Mononuclear cell (primary cell): ENCODE data around the gene NEFH. TPM values are rescaled to one million over a fixed set of nuclear protein-coding genes. Genes with fewer than 3 reads are reported as not detected.

Experiments
- H3K27me3 ChIP-seq: 2 replicates; pipeline ENCODE4 v1.6.0; 2011; ENCODE audit warnings: low read length, control low read depth; ENCODE audit not compliant: insufficient read depth
- H3K4me1 ChIP-seq: 2 replicates; pipeline ENCODE4 v1.5.1; 2011; ENCODE audit warnings: mild to moderate bottlenecking, low read length, control low read depth; ENCODE audit not compliant: insufficient read depth
- H3K4me3 ChIP-seq: 2 replicates; pipeline ENCODE4 v1.5.1; 2011; ENCODE audit warnings: mild to moderate bottlenecking, low read length, moderate library complexity
- H3K9me3 ChIP-seq: 2 replicates; pipeline ENCODE4 v1.5.1; 2011; ENCODE audit warnings: low read depth, mild to moderate bottlenecking, control low read depth, low read length
- total RNA-seq: library from RNA; depleted of rRNA; stranded (reverse); fragments of >200 nt; gene quantifications from one replicate; pipeline ENCODE4 v1.2.3, GENCODE V29; 2012

Gene NEFH
- total RNA-seq, 1 donor, result 0.10 TPM

DNA sequence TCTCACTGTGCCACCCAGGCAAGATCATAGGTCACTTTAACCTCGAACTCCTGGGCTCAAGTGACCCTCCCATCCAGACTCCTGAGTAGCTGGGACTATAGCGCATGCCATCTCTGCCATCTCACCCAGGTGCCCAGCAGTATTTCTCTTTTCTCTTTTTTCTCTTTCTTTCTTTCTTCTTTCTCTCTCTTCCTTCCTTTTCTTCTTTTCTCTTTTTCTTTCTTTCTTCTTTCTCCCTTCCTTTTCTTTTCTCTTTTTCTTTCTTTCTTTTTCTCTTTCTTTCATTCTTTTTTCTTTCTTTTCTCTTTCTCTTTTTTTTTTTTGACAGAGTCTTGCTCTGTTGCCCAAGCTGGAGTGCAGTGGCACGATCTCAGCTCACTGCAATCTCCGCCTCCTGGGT, 28.2 kb upstream of the NEFH start:
- Histone ChIP-seq H3K4me1 (no peaks in the 10 kb centered on the region), H3K4me3 (no peak overlapping the region), H3K9me3 (no peaks in the 10 kb centered on the region), H3K27me3 (no peaks in the 10 kb centered on the region)

DNA sequence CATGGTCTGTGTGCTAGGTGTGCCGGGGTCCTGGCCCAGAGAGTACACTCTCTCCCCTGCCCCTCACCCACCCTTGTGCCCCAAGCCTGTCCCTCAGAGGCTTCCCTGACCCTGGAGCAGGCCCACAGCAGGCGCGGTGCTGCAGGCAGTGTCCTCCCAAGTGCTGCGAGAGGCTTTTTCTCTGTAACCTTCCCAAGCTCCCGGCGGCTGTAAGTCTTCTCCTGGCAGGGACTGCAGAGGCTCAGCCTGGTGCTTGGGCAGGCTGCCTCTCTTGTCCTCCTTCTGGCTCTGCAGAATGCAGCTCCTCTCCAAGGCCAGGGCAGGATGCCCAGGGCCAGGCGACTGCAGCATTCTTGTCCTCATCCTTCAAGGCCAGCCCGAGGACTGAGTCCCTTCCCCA, 25.7 kb upstream of the NEFH start:
- Histone ChIP-seq H3K4me1 (no peaks in the 10 kb centered on the region), H3K4me3 (no peak overlapping the region), H3K9me3 (no peaks in the 10 kb centered on the region), H3K27me3 (no peaks in the 10 kb centered on the region)

DNA sequence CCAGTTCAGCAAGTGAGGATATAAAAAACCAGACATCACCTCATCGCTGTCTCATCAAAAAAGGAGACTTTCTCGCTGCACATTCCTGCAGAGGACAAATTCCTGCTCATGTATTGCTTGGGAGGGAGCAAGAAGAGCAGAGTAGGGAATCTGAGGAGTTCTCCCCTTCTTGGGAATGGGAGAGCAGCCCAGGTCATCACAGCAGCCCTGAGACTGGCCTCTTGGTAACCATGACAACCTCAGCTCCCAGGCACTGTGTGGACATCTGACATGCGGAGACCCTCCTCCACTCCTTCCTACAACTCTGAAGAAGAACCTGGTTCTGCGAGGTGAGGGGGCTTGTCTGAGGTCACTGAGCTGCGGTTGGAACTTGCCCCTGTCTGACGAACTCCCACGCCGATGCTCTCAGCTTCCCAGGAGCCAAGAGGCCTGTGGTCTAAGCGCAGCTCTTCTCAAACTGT, 23.8 kb upstream of the NEFH start:
- Histone ChIP-seq H3K4me1 (no peaks in the 10 kb centered on the region), H3K27me3 (no peaks in the 10 kb centered on the region), H3K4me3 (no peak overlapping the region), H3K9me3 (no peaks in the 10 kb centered on the region)

DNA sequence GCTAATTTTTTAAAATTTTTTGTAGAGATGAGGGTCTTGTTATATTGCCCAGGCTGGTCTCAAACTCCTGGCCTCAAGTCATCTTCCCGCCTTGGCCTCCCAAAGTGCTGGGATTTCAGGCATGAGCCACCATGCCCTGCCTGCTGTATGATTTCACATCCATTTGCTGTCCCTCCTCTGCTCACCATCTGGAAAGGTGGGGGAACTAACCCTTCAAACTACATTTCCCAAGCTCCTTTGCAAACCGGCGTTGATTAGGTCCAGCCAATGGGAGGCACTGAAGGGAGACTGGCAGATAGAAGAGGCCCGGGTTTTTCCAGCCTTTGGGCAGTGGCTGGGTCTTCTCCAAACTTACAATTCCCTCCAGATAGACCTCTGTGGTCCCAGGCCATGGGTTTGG, 22.3 kb upstream of the NEFH start:
- Histone ChIP-seq H3K9me3 (no peaks in the 10 kb centered on the region), H3K27me3 (no peaks in the 10 kb centered on the region), H3K4me3 (no peak overlapping the region), H3K4me1 (no peaks in the 10 kb centered on the region)

DNA sequence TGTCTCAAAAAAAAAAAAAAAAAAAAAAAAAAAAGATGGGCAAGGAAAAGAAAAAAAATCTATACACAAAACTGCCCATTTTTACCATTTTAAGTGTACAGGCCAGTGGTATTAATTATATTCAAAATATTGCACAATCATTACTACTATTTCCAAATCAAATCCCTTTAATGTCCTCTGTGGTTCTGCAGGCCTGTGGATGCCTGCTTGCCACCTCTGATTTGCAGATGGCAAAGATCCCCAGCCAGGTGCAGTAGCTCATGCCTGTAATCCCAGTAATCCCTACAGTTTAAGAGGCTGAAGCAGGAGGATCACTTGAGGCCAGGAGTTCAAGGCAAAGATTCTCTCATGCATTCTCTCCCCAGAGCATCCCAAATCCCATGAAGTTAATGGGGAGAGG, 21.5 kb upstream of the NEFH start:
- Histone ChIP-seq H3K4me3 (no peak overlapping the region), H3K9me3 (no peaks in the 10 kb centered on the region), H3K4me1 (no peaks in the 10 kb centered on the region), H3K27me3 (no peaks in the 10 kb centered on the region)

DNA sequence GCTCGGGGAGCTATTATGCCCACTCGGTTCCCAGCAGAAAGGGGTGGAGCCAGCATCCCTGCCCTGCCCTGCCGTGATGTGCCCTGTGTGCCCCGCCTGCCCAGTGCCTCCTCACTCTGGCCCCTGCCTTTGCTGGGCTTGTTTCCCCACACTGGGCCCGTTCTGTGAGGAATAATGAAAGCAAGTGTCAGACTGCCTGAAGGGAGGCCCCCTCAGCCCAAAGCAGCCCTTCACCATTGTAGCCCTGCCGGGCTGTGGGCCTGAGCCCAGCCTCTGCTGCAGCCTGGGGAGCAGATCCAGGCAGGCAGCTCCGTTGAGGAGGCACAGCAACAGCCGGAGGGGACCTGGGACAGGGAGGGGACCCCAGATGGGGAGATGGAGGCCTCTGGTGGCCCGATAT, 20.2 kb upstream of the NEFH start:
- Histone ChIP-seq H3K9me3 (no peaks in the 10 kb centered on the region), H3K27me3 (no peaks in the 10 kb centered on the region), H3K4me1 (no peaks in the 10 kb centered on the region), H3K4me3 (no peak overlapping the region)

DNA sequence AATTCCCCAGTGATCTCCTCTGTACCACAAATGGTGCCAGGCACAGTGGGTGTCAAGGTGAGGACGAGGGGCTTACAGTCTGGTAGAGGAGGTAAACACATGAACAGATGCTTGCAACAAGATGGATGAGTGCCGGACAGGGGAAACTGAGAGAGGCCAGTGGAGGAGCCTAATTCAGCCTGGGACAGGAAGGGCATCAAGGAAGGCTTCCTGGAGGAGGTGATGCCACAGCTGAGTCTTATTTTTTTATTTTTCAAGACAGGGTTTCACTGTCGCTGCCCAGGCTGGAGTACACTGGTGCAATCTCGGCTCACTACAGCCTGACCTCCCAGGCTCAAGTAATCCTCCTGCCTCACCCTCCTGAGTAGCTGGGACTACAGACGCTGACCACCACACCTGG, 18.8 kb upstream of the NEFH start:
- no peaks in the 10 kb centered on the region for H3K4me1 ChIP-seq
- no peak overlapping the region for H3K4me3 ChIP-seq
- H3K9me3 ChIP-seq, result no peaks in the 10 kb centered on the region
- no peaks in the 10 kb centered on the region for H3K27me3 ChIP-seq

DNA sequence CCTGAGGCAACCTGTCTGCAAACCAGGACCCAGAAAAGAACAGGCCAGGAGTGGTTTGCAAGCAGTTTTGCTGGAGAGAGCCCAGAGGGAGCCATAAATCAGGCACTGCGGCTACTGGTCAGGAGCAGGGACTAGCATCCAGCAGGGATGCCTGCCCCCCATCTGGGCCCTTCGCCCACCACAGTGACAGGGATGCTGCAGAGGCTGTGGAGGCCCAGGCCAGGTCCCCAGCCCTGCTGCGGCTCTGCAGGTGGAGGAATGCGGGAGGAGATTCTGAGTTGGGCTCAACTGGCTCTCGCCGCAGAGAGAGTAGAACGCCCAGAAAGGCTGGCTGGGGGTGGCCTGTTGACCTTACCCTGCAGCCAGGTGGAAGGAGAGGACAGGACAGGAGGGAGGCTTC, 16.4 kb upstream of the NEFH start:
- Histone ChIP-seq H3K4me1 (no peaks in the 10 kb centered on the region), H3K27me3 (no peaks in the 10 kb centered on the region), H3K9me3 (no peaks in the 10 kb centered on the region), H3K4me3 (no peak overlapping the region)

DNA sequence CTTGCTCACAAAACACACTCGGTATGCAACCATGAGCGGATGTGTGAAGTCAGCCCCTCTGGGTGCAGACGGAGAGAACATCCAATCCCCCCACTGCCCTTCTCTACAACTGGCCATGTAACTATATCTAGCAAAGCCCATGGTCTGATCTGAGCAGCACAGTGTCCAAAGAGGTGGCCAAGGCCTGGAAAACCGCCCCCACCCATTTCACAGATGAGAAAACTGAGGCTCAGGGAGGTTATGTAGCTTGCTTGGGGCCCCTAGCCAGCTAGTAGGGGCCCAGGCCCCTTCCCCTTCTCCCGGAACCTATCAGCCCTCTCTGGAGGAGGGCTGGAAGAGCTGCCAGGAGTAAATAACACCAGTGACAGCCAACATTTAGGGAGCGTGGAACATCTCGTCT, 15.4 kb upstream of the NEFH start:
- no peaks in the 10 kb centered on the region for H3K4me1 ChIP-seq
- no peaks in the 10 kb centered on the region for H3K9me3 ChIP-seq
- H3K4me3 ChIP-seq, result no peak overlapping the region
- no peaks in the 10 kb centered on the region for H3K27me3 ChIP-seq

DNA sequence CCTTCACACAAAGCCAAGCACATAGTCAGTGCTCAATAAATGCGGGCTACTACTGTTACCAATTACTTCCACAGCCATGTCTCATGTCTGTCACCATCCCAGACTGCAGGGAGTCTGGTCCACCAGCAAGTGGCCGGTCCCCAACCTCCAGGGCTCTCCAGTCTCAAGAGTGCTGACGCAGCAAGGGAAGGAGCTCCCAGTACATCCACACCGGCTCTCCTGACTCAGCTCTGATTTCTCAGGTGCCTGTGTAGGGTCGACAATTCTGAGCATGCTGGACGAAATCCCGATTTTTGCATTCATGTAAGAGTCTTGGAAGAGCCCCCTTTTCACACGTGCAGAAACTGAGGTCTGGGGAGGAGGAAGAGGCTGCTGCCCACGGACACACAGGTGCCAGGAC, 10.3 kb upstream of the NEFH start:
- no peaks in the 10 kb centered on the region for H3K27me3 ChIP-seq
- H3K4me1 ChIP-seq, result peaks cover 7% of the 10 kb centered on the region
- no peaks in the 10 kb centered on the region for H3K9me3 ChIP-seq
- no peak overlapping the region for H3K4me3 ChIP-seq

DNA sequence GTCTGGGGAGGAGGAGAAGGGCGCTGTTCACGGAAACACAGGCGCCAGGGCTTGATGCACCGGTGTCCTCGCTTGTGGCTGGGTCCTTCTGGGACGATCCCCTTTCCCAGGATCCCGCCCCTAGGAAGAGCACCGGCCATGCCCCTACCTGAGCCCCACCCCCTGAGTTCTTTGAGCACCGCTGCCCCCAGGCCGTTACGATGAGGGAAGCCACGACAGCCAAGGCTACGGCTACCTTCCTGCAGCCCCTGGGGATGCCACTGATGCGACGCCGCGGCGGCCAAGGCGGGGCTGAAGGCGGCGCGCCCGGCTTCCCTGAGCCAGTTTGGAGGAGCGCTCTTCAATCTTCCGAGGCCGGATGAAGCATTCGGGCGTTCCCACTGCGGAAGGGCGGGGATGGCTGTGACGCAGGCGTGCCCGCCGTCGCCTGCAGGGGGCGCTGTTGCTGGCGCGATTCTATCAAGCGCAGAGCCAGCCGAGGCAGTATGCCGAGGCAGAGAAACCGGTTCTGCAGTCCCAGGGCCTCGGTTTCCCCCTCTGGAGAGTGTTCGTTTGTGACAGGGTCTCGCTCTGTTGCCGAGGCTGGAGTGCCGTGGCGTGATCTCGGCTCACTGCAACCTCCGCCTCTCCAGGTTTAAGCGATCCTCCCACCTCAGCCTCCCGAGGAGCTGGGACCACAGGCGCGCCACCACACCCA, 9.7 kb upstream of the NEFH start:
- Histone ChIP-seq H3K4me1 (peaks cover 7% of the 10 kb centered on the region), H3K9me3 (no peaks in the 10 kb centered on the region), H3K4me3 (no peak overlapping the region), H3K27me3 (no peaks in the 10 kb centered on the region)

DNA sequence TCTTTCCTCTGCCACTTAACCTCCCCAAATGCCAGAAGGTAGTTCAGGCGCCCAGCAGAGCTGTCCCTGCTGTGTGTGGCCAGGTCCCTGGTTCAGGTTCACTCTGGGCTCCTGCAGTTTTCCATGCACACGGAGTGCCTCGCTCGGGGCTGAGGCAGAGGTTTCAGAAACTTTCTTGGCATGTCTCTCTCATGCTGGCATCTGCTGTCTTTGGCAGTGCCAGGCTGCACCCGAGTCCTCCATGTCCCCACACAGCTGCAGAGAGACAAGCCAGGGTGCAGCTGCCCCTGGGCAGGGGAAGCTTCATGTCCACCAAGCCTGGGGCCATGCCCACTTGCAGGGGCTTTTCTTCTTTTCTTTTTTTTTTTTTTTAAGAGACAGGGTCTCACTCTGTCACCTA, 7.0 kb upstream of the NEFH start:
- H3K27me3 ChIP-seq, result peaks cover 8% of the 10 kb centered on the region
- H3K9me3 ChIP-seq, result no peaks in the 10 kb centered on the region
- H3K4me1 ChIP-seq, result peaks cover 7% of the 10 kb centered on the region
- H3K4me3 ChIP-seq, result no peak overlapping the region

DNA sequence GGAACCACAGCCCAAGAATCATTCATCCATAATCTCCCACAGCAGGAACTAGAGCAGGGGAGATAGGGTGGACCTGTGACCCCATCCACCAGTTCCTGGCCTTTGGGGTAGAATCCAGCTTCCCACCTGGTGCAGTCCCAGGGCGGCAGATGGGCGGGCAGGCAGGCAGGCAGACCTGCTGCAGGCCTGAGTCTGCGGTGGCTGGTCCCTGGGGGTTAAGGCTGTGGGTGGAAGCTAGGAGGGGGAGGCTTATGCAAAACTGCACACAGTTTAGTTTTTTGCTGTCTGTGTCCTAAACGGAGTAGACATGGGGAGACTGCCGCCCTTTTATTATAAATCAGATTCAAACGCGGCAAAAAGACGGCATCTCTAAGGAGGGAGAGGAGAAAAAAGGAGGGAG, 4.5 kb upstream of the NEFH start:
- H3K4me1 ChIP-seq, result peaks cover 10% of the 10 kb centered on the region
- H3K9me3 ChIP-seq, result no peaks in the 10 kb centered on the region
- H3K4me3 ChIP-seq, result no peak overlapping the region
- H3K27me3 ChIP-seq, result peaks cover 33% of the 10 kb centered on the region

DNA sequence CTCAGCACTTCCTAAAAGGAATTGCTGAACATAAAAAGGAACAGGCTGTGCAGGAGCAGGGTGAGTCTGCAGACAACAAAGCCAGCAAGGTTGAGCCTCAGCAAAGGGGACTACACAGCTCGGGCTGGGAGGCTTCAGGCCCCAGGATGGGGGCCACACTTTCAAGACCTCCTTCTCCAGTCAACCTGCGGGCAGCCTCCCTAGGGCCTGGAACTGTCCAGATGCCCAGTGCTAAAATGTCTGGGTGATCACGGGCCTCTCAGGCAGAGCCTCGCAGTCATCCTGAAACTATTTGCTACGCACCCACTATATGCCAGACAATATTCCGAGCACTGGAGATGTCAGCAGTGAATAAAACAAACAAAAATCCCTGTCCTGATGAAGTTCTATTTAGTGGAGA, 3.9 kb upstream of the NEFH start:
- H3K4me3 ChIP-seq, result no peak overlapping the region
- no peaks in the 10 kb centered on the region for H3K9me3 ChIP-seq
- peaks cover 39% of the 10 kb centered on the region for H3K27me3 ChIP-seq
- H3K4me1 ChIP-seq, result peaks cover 12% of the 10 kb centered on the region

DNA sequence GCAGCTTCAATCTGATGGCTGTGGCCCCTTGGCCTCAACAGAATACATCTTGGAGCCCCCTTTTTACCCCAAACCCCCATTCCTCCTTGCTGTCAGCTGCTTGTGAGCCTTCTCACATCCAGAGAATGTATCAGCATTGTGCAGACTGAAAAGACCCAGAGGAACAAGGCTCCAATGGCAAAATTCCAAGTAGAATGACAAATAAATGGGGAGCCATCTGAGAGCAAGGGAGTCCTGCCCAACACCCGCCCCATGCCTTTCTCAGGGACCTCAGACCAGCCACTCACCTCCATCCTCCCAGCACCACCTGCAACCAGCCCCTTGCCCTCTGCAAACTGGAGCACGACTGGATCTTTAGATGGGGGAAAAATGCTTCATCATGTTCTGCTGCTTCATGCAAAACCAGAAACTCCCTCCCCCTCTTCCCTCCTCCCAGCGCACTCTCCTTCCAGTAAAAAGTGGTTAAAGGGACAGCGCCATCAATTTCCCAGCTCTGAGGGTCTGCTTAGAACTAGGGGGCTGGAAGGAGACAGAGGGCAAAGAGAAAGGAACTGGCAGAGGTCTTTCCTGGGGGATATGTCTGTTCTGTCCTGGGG, 2.2 kb upstream of the NEFH start:
- Histone ChIP-seq H3K4me1 (peaks cover 17% of the 10 kb centered on the region), H3K9me3 (no peaks in the 10 kb centered on the region), H3K27me3 (peaks cover 46% of the 10 kb centered on the region), H3K4me3 (no peak overlapping the region)
